GM12874 (cell line): Measurements from ENCODE around the gene FBXL22.

Experiments used
- CTCF ChIP-seq: IDR thresholded peaks from 2 replicates; pipeline ENCODE4 v1.5.1; 2011; ENCODE audit warnings: low read depth, mild to moderate bottlenecking, control low read depth, low read length, moderate library complexity; ENCODE audit not compliant: insufficient read depth

FBXL22 gene

GRCh38 chr15:63636518-63637061, 39.4 kb downstream of the FBXL22 start:
- TF ChIP-seq CTCF = no peak

DNA sequence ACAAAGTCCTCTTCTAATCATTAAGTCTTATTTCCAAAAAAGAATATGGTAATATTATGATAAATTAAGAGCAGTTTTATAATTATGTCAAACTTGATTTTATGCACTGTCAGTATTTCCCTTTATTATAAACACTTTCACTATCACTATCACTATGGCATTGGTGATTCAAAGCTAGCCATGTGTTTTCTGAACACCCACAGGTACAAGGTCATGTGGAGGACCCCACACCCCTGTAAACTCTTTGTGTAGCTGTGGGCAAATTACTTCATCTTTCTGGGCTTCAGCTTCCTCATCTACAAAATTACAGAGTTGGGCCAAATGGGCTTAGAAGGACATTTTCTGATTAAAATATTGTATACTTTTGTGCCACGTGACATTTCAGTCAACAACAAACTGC, 41.7 kb downstream of the FBXL22 start:
- no peak for TF ChIP-seq CTCF

DNA sequence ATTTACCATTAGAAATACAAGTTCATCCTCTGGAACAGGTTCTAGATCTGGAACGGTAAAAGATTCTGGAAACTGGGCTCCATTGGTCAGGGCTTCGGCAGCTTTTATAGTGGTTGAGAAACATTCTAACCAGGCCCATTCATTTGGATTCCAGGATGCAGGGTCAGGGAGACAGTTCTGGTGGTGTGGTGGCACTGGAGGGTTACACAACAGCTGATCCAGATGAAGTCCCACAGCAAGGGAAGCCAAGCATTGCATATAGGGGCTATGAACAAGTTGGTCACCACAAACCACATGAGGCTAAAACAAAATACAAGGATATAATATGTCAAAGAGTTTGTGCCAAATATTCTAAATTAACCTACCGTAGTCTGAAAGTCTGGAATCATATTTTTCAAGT, 43.0 kb downstream of the FBXL22 start:
- no peak for TF ChIP-seq CTCF
